HUDEP-2 (cell line): ENCODE data around the gene FLAD1.

ENCODE experiments used
- DNase-seq, 76 experiments: peaks; one replicate each; lab custom pipeline; 2025; ENCODE audit not compliant: unreplicated experiment in 76 of 76; lab: John Stamatoyannopoulos, UW

FLAD1 gene

GRCh38 chr1:155001675-155002463 lies 18.7 kb downstream of the FLAD1 start:
- peak in 74 of 76 experiments; percentile 72 to 100 (median 98) for DNase-seq

DNA sequence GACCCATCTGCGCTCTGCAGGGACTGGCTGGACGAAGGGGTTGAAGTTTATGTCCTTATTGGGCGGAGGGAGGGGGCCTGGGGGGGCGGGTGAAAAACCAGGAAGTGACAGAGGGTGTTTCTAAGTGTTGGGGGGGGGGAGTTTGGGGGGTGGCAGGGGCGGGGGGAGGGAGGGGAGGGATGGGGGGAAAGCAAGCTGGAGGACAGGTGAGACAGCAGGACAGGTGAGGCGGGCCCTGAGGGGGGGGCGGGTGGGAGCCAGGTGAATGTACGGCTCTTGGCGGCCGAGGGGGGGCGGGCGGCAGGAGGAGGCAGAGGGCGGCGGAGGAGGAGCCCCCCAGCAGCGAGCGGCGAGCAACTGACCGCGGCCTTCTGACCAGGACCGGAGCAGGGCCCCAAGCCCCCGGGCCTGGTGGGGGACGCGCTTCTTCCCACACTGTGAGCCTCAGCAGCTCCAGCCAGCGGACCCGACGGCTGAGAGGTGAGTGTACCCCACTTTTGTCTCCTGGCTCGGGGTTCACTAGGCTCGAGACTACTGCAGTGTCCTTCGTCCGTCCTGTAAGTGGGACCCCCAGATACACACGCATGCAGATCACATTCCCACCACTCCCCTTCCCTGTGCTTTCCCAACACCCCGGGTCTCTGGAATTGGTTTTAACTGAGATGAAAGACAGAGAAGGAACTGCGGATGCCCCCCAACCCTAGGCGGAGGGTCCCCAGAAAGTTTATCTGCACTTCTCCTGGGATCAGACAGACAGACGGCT lies 19.5 kb downstream of the FLAD1 start, which contains the start of gene ZBTB7B:
ZBTB7B (plus strand) TSS at position 339 of the 763 bp plus-strand sequence. CDS start 11,859 bp downstream, outside the sequence.
- peak in 23 of 76 experiments; percentile 17 to 82 (median 61) for DNase-seq

- peak in 21 of 76 experiments; percentile 21 to 77 (median 39) for DNase-seq
These were observed 20.2 kb downstream of the FLAD1 start for GRCh38 chr1:155003227-155003765.

DNA sequence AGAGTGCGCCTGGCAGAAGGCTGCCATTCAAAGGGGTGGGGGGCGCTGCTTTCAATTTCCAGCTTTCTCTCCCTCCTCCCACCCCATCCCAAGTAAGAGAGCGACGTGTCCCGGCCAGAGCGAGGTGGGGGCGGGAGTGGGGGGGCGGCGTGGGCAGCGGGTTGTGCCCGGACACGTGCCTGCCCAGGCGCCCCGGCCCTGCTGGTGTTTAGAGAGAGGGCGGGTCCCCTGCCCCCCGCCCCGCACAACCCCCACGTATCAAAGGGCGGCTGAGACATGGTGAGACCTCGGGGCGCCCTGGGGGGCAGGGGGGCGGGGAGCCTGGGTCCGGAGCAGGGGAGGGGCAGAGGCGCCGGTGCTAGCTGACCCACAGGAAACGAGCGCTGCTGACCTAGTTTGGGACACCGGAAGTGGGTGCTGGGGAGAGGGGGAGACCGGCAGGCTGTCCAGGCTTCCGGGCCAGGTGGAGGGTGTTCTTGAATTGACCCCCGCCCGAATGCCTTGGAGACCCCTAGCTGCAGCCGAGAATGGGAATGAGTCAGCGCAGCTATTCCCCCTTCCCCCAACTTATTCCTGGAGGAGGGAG lies 20.7 kb downstream of the FLAD1 start:
- DNase-seq, result peak in 56 of 76 experiments; percentile 15 to 86 (median 58)

GRCh38 chr1:155004352-155005075 lies 21.4 kb downstream of the FLAD1 start:
- peak in 5 of 76 experiments; percentile 27 to 54 (median 47) for DNase-seq

- DNase-seq, result peak in 72 of 76 experiments; percentile 62 to 93 (median 84)
These were observed 22.2 kb downstream of the FLAD1 start for GRCh38 chr1:155005076-155006011.

- DNase-seq, result peak in 12 of 76 experiments; percentile 3 to 49 (median 34)
These were observed 23.5 kb downstream of the FLAD1 start for GRCh38 chr1:155006601-155007101.

- DNase-seq, result no peak
These were observed 24.2 kb downstream of the FLAD1 start for GRCh38 chr1:155007251-155007828.

DNA sequence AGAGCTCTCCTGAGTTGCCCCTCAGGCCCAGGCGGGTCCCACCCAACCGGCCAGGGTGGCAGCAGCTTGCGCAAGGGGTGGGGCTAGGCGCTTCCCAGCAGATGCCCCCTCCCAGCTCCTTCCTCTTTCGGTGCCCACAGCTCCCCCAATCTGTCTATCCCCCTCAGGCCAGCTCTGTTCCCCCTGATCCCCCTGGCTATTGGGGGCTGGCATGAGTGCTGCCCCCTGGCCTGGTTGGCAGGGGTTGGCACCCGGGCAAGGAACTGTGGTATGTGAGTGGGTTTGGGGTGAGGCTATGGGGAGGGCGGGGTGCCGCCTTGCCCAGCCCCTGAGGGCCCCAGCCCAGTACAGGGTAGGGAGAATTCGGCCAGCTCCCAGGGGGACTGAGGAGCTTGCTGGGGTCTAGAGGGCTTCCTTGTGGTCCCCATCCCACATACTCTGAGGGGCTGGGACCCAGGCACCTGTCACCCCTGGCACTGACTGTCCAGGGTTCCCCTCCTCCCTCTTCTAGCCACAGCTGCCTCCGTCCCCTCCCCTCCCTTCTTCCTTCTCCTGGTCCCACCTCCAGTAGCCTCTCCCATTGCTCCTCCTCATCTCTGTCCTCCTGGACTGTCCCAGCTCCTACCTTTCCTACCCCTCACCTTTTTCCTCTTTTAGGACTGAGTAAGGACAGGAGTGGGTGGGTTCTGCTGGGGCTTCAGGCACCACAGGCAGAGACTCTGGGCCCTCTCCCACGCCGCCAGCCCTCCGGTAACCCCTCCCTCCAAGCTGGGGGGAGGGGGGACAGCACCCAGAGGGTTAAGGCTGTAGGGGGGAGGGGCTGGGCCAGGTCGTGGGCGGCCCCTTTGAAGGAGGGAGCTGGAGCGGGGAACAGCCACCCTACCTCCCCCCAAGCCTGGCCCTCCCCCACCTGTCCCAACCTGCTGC lies 25.1 kb downstream of the FLAD1 start:
- peak in 1 of 76 experiments; percentile 10 for DNase-seq

- no peak for DNase-seq
These were observed 26.1 kb downstream of the FLAD1 start for GRCh38 chr1:155009221-155009711.

- DNase-seq, result no peak
These were observed 26.6 kb downstream of the FLAD1 start for GRCh38 chr1:155009742-155010141.

DNA sequence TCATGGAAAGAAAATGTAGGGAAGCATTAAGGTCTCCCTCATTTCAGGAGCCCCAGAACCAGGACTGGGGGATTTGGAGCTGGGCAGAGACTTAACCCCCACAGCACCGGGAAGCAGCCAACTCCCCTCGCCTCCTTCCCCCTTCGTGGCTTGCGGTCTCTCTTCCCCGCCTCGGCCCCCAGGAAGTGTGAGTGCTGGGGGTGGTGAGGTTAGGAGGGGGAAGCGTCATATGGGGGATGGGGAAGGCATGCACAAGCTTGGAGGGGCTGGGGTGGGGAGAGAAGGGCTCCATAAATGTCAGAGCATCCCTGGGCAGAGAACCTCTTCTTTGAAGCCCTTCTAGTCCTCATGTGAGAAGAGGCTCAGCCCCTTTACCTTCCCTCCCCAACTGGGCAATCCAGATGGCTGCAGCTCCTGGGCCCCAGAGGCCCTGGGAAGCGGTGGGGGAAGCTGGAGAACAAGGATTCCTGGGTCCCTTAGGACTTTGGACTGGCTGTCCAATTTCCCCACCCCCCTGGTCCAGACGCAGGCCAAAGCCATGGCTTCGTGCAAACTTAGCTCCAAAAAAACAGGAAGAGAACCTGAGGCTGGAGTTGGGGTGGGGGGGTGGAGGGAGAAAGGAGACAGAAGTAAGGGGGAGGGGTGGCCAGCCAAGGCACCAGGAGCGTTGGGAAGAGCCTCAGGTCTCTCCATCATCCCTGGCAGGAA lies 27.2 kb downstream of the FLAD1 start:
- DNase-seq, result no peak

GRCh38 chr1:155011004-155011416 lies 27.9 kb downstream of the FLAD1 start:
- no peak for DNase-seq

DNA sequence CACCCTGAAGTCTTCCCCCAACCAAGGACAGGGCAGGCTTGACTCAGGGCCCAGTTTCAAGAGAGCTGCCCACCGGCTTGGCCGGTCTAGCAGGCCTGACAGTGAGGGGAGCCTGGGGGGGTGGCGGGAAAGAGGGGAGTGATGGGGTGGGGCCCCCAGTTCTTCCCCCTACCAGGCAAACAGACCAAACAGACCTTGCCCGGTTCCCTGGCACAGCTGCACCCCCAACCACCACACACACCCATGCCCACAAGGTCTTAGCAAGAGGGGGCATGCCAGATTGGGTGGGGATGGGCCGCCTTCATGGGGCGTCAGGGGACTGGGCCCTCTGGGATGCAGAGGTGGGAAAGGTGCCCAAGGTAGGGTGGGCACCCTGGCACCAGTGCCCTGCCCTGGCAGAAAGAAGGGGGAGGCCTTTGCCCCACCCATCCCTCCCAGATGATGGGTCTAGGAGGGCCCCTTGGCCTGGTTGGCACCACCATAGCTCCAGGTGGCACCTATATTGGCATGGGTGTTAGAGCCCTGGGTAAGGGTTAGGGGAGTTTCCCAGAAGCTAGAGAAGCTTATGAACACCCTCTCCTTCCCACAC lies 28.4 kb downstream of the FLAD1 start:
- no peak for DNase-seq

GRCh38 chr1:155012026-155012546 lies 28.9 kb downstream of the FLAD1 start:
- DNase-seq, result peak in 73 of 76 experiments; percentile 54 to 97 (median 92)
